GM18498 (cell line): ENCODE measurements around the gene ZFP36L1.

Experiments used
- ATAC-seq: cut with Tn5 transposase; IDR thresholded peaks from one replicate; pipeline ENCODE4 v1.9.1; 2021; ENCODE audit warnings: mild to moderate bottlenecking, moderate library complexity; ENCODE audit not compliant: unreplicated experiment

Gene ZFP36L1

GRCh38 chr14:68785534-68786490 lies 7.1 kb downstream of the ZFP36L1 start:
- no peak for ATAC-seq

GRCh38 chr14:68784978-68785533 lies 7.8 kb downstream of the ZFP36L1 start:
- no peak for ATAC-seq

- ATAC-seq, result peak; percentile 30
Observed at GRCh38 chr14:68784226-68784910, 8.5 kb downstream of the ZFP36L1 start.

GRCh38 chr14:68783408-68784225 lies 9.2 kb downstream of the ZFP36L1 start:
- no peak for ATAC-seq

GRCh38 chr14:68782091-68782981 lies 10.5 kb downstream of the ZFP36L1 start:
- ATAC-seq, result no peak

GRCh38 chr14:68781161-68782021 lies 11.5 kb downstream of the ZFP36L1 start:
- no peak for ATAC-seq

- ATAC-seq, result no peak
Observed at GRCh38 chr14:68780358-68781160, 12.3 kb downstream of the ZFP36L1 start.

- no peak for ATAC-seq
Observed at GRCh38 chr14:68779761-68780323, 13.0 kb downstream of the ZFP36L1 start.

GRCh38 chr14:68777644-68778043 lies 15.2 kb downstream of the ZFP36L1 start:
- ATAC-seq, result no peak

- ATAC-seq, result no peak
Observed at GRCh38 chr14:68775614-68776126, 17.2 kb downstream of the ZFP36L1 start.

- no peak for ATAC-seq
Observed at GRCh38 chr14:68774771-68775613, 17.9 kb downstream of the ZFP36L1 start.

GRCh38 chr14:68772761-68773381 lies 20.0 kb downstream of the ZFP36L1 start:
- ATAC-seq, result no peak

- no peak for ATAC-seq
Observed at GRCh38 chr14:68771631-68772030, 21.2 kb downstream of the ZFP36L1 start.

- no peak for ATAC-seq
Observed at GRCh38 chr14:68770553-68771286, 22.1 kb downstream of the ZFP36L1 start.

GRCh38 chr14:68770051-68770450 lies 22.8 kb downstream of the ZFP36L1 start:
- ATAC-seq, result no peak
